Activated CD8-positive, alpha-beta T cell treated with anti-CD3 and anti-CD28 coated beads for 36 hours (primary cell): ENCODE data around the gene CFLAR. TPM values are rescaled to one million over a fixed set of nuclear protein-coding genes. Genes with fewer than 3 reads are reported as not detected.

Experiments
- ATAC-seq: fragments of 200-7000 bp; cut with Tn5 transposase; one replicate; pipeline ENCODE4 v1.10.0; 2021; ENCODE audit warnings: mild to moderate bottlenecking, moderate library complexity
- CTCF ChIA-PET: fragments of 350-600 bp; sonication (Branson Sonifier 250); formaldehyde crosslinking; loops from one replicate; lab custom pipeline; 2021; ENCODE audit warnings: antibody characterized with exemption; lab: Charles Lee
- POLR2A ChIA-PET: fragments of 350-600 bp; sonication (Branson Sonifier 250); formaldehyde crosslinking; loops from one replicate; lab custom pipeline; 2021; ENCODE audit warnings: antibody characterized with exemption; lab: Charles Lee
- DNase-seq: peaks from one replicate; pipeline ENCODE4 v3.0.0-alpha.2; 2020
- H3K27ac Mint-ChIP-seq: one replicate; pipeline ENCODE4 v1.8.0; 2021; ENCODE audit warnings: mild to moderate bottlenecking, mixed read lengths
- H3K27me3 Mint-ChIP-seq: one replicate; pipeline ENCODE4 v1.8.0; 2021; ENCODE audit warnings: mixed read lengths
- H3K36me3 Mint-ChIP-seq: one replicate; pipeline ENCODE4 v1.8.0; 2021; ENCODE audit warnings: low read depth, mixed read lengths
- H3K4me1 Mint-ChIP-seq: one replicate; pipeline ENCODE4 v1.8.0; 2021; ENCODE audit warnings: low read depth, mixed read lengths
- H3K4me3 Mint-ChIP-seq: one replicate; pipeline ENCODE4 v1.8.0; 2021; ENCODE audit warnings: mild to moderate bottlenecking, moderate library complexity, mixed read lengths
- H3K9me3 Mint-ChIP-seq: one replicate; pipeline ENCODE4 v1.8.0; 2021; ENCODE audit warnings: mixed read lengths
- CTCF ChIP-seq: fragments of 200-600 bp; IDR thresholded peaks from one replicate; pipeline ENCODE4 v1.8.0; 2022; ENCODE audit warnings: antibody characterized with exemption, mild to moderate bottlenecking
- intact Hi-C: fragments of 100-400 bp; cut with micrococcal nuclease; formaldehyde crosslinking; loops from one replicate; pipeline ENCODE4 v1.10.0; 2022
- total RNA-seq, 2 experiments: library from RNA; stranded (reverse); gene quantifications; one replicate each; pipeline ENCODE4 v1.2.3, GENCODE V29; 2021

Gene CFLAR
- total RNA-seq, 2 experiments from 2014 or later = 222 to 229 TPM

GRCh38 chr2:201186982-201187381 lies 71.0 kb downstream of the CFLAR start:
- Mint-ChIP-seq H3K9me3 (peaks cover 2% of the 10 kb centered on the region), H3K27ac (peak overlapping the region; percentile 50), H3K36me3 (peaks cover 52% of the 10 kb centered on the region), H3K27me3 (no peaks in the 10 kb centered on the region), H3K4me1 (peaks cover 62% of the 10 kb centered on the region), H3K4me3 (peak overlapping the region; percentile 98)
- ATAC-seq = no peak
- ChIA-PET CTCF (interaction anchor here (1.8 to 3.3 kb wide), 2 partner anchors 42 to 45 kb away, joined by 8 to 20 read pairs; no protein-coding TSS in a partner anchor), POLR2A (interaction anchor here (0.6 to 3.2 kb wide), 2 partner anchors 39 to 45 kb away, joined by 3 to 15 read pairs; no protein-coding TSS in a partner anchor)
- no peak for TF ChIP-seq CTCF
- no peak for DNase-seq
- intact Hi-C loops = no loop called here

GRCh38 chr2:201188449-201188848 lies 72.5 kb downstream of the CFLAR start:
- Mint-ChIP-seq H3K4me1 (peaks cover 65% of the 10 kb centered on the region), H3K27me3 (no peaks in the 10 kb centered on the region), H3K36me3 (peaks cover 57% of the 10 kb centered on the region), H3K27ac (no peak overlapping the region), H3K4me3 (no peak overlapping the region), H3K9me3 (peaks cover 2% of the 10 kb centered on the region)
- ATAC-seq = no peak
- CTCF ChIA-PET = interaction anchor here (0.7 to 3.3 kb wide), 2 partner anchors 44 to 46 kb away, joined by 4 to 20 read pairs; no protein-coding TSS in a partner anchor
- no peak for TF ChIP-seq CTCF
- no peak for DNase-seq
- intact Hi-C loops = no loop called here
- POLR2A ChIA-PET = interaction anchor here (3.2 kb wide), 1 partner anchor 44 kb away, joined by 15 read pairs; no protein-coding TSS in a partner anchor

- TF ChIP-seq CTCF = no peak
- CTCF ChIA-PET = interaction anchor here (0.8 to 7.5 kb wide), 6 partner anchors 8 to 290 kb away, joined by 3 to 97 read pairs (median 4); partner anchors contain the start of gene CASP10
- no peak overlapping the region for H3K4me3 Mint-ChIP-seq
- intact Hi-C loops = no loop called here
- H3K27ac Mint-ChIP-seq = peak overlapping the region; percentile 70
- peak; percentile 66 for ATAC-seq
- peaks cover 67% of the 10 kb centered on the region for H3K36me3 Mint-ChIP-seq
- DNase-seq = no peak
- peaks cover 76% of the 10 kb centered on the region for H3K4me1 Mint-ChIP-seq
- POLR2A ChIA-PET = interaction anchor here (0.6 to 1.7 kb wide), 5 partner anchors 8 to 74 kb away, joined by 3 to 6 read pairs (median 3); partner anchors contain the start of gene CASP10
- no peaks in the 10 kb centered on the region for H3K27me3 Mint-ChIP-seq
- H3K9me3 Mint-ChIP-seq = peaks cover 2% of the 10 kb centered on the region
Observed at GRCh38 chr2:201191132-201191875, 75.3 kb downstream of the CFLAR start.

- Mint-ChIP-seq H3K4me1 (peaks cover 63% of the 10 kb centered on the region), H3K27ac (peak overlapping the region; percentile 57), H3K9me3 (no peaks in the 10 kb centered on the region), H3K4me3 (peak overlapping the region; percentile 48), H3K36me3 (peaks cover 57% of the 10 kb centered on the region), H3K27me3 (no peaks in the 10 kb centered on the region)
- intact Hi-C loops = no loop called here
- no peak for TF ChIP-seq CTCF
- peak; percentile 91 for ATAC-seq
- DNase-seq = no peak
- POLR2A ChIA-PET = interaction anchor here (0.6 to 1.7 kb wide), 7 partner anchors 8 to 426 kb away, joined by 3 to 6 read pairs (median 5); partner anchors contain the start of gene CASP10
- CTCF ChIA-PET = interaction anchor here (0.9 to 7.5 kb wide), 6 partner anchors 8 to 304 kb away, joined by 3 to 97 read pairs (median 7); partner anchors contain the start of gene CASP10
Observed at GRCh38 chr2:201194097-201194496, 78.1 kb downstream of the CFLAR start.
